HepG2 (cell line): ENCODE results near the gene CDH23. TPM values are rescaled to one million over a fixed set of nuclear protein-coding genes. Genes with fewer than 3 reads are reported as not detected.

ENCODE experiments used
- CBX1 ChIP-seq: IDR thresholded peaks from one replicate; pipeline ENCODE4 v1.6.1; 2016; ENCODE audit warnings: antibody characterized with exemption, low read depth
- DRAP1 ChIP-seq: IDR thresholded peaks from 2 replicates; pipeline ENCODE4 v1.6.1; 2016; ENCODE audit warnings: missing genetic modification reagents, missing compliant biosample characterization
- HMGXB3 ChIP-seq: sonication (generic); formaldehyde crosslinking; IDR thresholded peaks from 2 replicates; pipeline ENCODE4 v1.4.0; 2020; ENCODE audit warnings: missing genetic modification reagents, borderline replicate concordance
- HNRNPLL ChIP-seq: fragments of 200-400 bp; formaldehyde crosslinking; IDR thresholded peaks from 2 replicates; pipeline ENCODE4 v1.6.1; 2017; ENCODE audit warnings: mild to moderate bottlenecking, low read depth, low read length; ENCODE audit not compliant: poor library complexity, severe bottlenecking
- NCOA5 ChIP-seq: sonication (generic); formaldehyde crosslinking; IDR thresholded peaks from 2 replicates; pipeline ENCODE4 v1.4.0; 2020; ENCODE audit warnings: missing genetic modification reagents
- SRSF4 ChIP-seq: fragments of 200-400 bp; formaldehyde crosslinking; IDR thresholded peaks from one replicate; pipeline ENCODE4 v1.6.1; 2018; ENCODE audit warnings: mild to moderate bottlenecking, low read depth, low read length, moderate library complexity; ENCODE audit not compliant: poor library complexity, severe bottlenecking
- TERF1 ChIP-seq: sonication (generic); formaldehyde crosslinking; IDR thresholded peaks from 2 replicates; pipeline ENCODE4 v1.8.0; 2022; ENCODE audit warnings: mild to moderate bottlenecking, missing genetic modification reagents, moderate library complexity
- ZNF552 ChIP-seq: sonication (generic); formaldehyde crosslinking; IDR thresholded peaks from 2 replicates; pipeline ENCODE4 v1.9.0; 2022; ENCODE audit warnings: missing genetic modification reagents, mild to moderate bottlenecking, borderline replicate concordance
- ZNF557 ChIP-seq: sonication (generic); formaldehyde crosslinking; IDR thresholded peaks from 2 replicates; pipeline ENCODE4 v1.4.0; 2020; ENCODE audit warnings: missing genetic modification reagents
- ZNF569 ChIP-seq: sonication (generic); formaldehyde crosslinking; IDR thresholded peaks from 2 replicates; pipeline ENCODE4 v1.5.0; 2020; ENCODE audit warnings: mild to moderate bottlenecking, missing genetic modification reagents, moderate library complexity, borderline replicate concordance
- ZNF646 ChIP-seq: sonication (generic); formaldehyde crosslinking; IDR thresholded peaks from 2 replicates; pipeline ENCODE4 v1.9.0; 2021; ENCODE audit warnings: mild to moderate bottlenecking, missing genetic modification reagents
- polyA plus RNA-seq, 8 experiments: library from polyadenylated mRNA; depleted of rRNA in 3 of 8; stranded (reverse) in 7 of 8; unstranded in 1 of 8; fragments of >200 nt; fragmentation: Illumina TruSeq in 4 of 8; extraction: Trizol in 4 of 8; gene quantifications; 2 replicates each; pipeline versions ENCODE4 v1.2.1 to v1.2.3, GENCODE V29; 2011 to 2016; ENCODE audit warnings: low read depth in 4 of 8, missing spikeins in 1 of 8, mixed read lengths in 1 of 8; ENCODE audit not compliant: insufficient read depth in 1 of 8
- total RNA-seq, 5 experiments: library from RNA; depleted of rRNA; stranded (reverse); fragments of >200 nt; fragmentation: Illumina TruSeq; extraction: Trizol; gene quantifications; 2 replicates each; pipeline ENCODE4 v1.2.3, GENCODE V29; 2016; ENCODE audit warnings: low read depth in 1 of 5

Gene CDH23
- total and polyA plus RNA-seq, 2 of the 13 experiments (the other 11 are each of a cell fraction or from before 2014, with no cell fraction given), result 0.13 TPM; not detected in 1

GRCh38 chr10:71382757-71383156, 14.0 kb upstream of the CDH23 start (continued):
- TF ChIP-seq ZNF646 (CRISPR knock-in tag), result no peak
- TF ChIP-seq ZNF552, result no peak
- no peak for TF ChIP-seq HMGXB3
- no peak for TF ChIP-seq TERF1 (CRISPR knock-in tag)
- no peak for TF ChIP-seq ZNF569 (CRISPR knock-in tag)
- TF ChIP-seq NCOA5, result no peak
- TF ChIP-seq DRAP1 (CRISPR knock-in tag), result no peak
- no peak for TF ChIP-seq SRSF4
- TF ChIP-seq HNRNPLL, result no peak
- TF ChIP-seq ZNF557, result no peak
- TF ChIP-seq CBX1, result no peak
